Uterus (tissue), 4 donors: ENCODE measurements around the gene TLE4. TPM values are rescaled to one million over a fixed set of nuclear protein-coding genes. Genes with fewer than 3 reads are reported as not detected.
"Not testable (repeated sequence)": the region's sequence is repeated elsewhere in the genome, so short reads cannot be mapped to it uniquely, and the experiment has no call there.

ENCODE experiments used
- DNase-seq, 2 donors: peaks; one replicate each; pipeline ENCODE4 v3.0.0-alpha.2; 2019 to 2020
- H3K27ac ChIP-seq, 2 donors: fragments of 200-600 bp; sonication (generic); 1 replicate in 1 of 2; 2 replicates in 1 of 2; pipeline ENCODE4 v1.5.1; 2016 to 2018
- H3K27me3 ChIP-seq, 2 donors: fragments of 200-600 bp; sonication (generic); one replicate each; pipeline ENCODE4 v1.5.1; 2018 to 2019; ENCODE audit warnings: control low read depth in 1 of 2
- H3K36me3 ChIP-seq, 2 donors: fragments of 200-600 bp; sonication (generic); one replicate each; pipeline ENCODE4 v1.5.1; 2019; ENCODE audit warnings: control low read depth in 1 of 2
- H3K4me1 ChIP-seq, 2 donors: fragments of 200-600 bp; sonication (generic); one replicate each; pipeline ENCODE4 v1.5.1; 2018 to 2019; ENCODE audit warnings: control low read depth in 1 of 2
- H3K4me3 ChIP-seq, 2 donors: fragments of 200-600 bp; sonication (generic); 1 replicate in 1 of 2; 2 replicates in 1 of 2; pipeline ENCODE4 v1.5.1; 2018 to 2019; ENCODE audit warnings: mild to moderate bottlenecking in 1 of 2
- H3K9me3 ChIP-seq, 2 donors: fragments of 200-600 bp; sonication (generic); one replicate each; pipeline ENCODE4 v1.5.1; 2019; ENCODE audit warnings: control low read depth in 1 of 2
- POLR2A ChIP-seq, 2 donors: fragments of 450-650 bp; IDR thresholded peaks; one replicate each; pipeline ENCODE4 v1.6.1; 2016; ENCODE audit warnings: antibody characterized with exemption in 2 of 2, mild to moderate bottlenecking in 1 of 2, moderate library complexity in 1 of 2
- intact Hi-C: fragments of 100-400 bp; cut with DNase I; formaldehyde crosslinking; loops from one replicate; pipeline ENCODE4 v1.15.1; 2023; ENCODE audit warnings: low total_unique reads
- total RNA-seq, 4 donors: library from RNA; depleted of rRNA in 3 of 4; stranded (reverse); fragments of >200 nt in 3 of 4; gene quantifications; one replicate each; pipeline versions ENCODE4 v1.1.0 to v1.2.4, GENCODE V29; 2014 to 2023
- TF ChIP-seq, protein P1 (sequence below), 4 experiments: fragments of 200-600 bp in 2 of 4; fragments of 450-650 bp in 2 of 4; sonication (generic) in 2 of 4; IDR thresholded peaks; one replicate each; pipeline ENCODE4 v1.5.1; 2016 to 2019; ENCODE audit warnings: antibody characterized with exemption in 4 of 4, mild to moderate bottlenecking in 2 of 4, moderate library complexity in 1 of 4
- donor health status: DM: yes; HTN: yes; CAD: no.

The TLE4 gene
- total RNA-seq, 4 donors from 2014 or later = 21.1 to 134 (median 35.1) TPM

GRCh38 chr9:79652598-79652997 lies 80.8 kb downstream of the TLE4 start:
- no peaks in the 10 kb centered on the region for H3K27me3 ChIP-seq
- H3K27ac ChIP-seq = no peak overlapping the region
- TF ChIP-seq POLR2A (IDR thresholded peaks at IDR 0.05) = no peak
- TF ChIP-seq, protein P1, sequence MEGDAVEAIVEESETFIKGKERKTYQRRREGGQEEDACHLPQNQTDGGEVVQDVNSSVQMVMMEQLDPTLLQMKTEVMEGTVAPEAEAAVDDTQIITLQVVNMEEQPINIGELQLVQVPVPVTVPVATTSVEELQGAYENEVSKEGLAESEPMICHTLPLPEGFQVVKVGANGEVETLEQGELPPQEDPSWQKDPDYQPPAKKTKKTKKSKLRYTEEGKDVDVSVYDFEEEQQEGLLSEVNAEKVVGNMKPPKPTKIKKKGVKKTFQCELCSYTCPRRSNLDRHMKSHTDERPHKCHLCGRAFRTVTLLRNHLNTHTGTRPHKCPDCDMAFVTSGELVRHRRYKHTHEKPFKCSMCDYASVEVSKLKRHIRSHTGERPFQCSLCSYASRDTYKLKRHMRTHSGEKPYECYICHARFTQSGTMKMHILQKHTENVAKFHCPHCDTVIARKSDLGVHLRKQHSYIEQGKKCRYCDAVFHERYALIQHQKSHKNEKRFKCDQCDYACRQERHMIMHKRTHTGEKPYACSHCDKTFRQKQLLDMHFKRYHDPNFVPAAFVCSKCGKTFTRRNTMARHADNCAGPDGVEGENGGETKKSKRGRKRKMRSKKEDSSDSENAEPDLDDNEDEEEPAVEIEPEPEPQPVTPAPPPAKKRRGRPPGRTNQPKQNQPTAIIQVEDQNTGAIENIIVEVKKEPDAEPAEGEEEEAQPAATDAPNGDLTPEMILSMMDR (IDR thresholded peaks at IDR 0.05) = no peak
- H3K36me3 ChIP-seq = no peaks in the 10 kb centered on the region
- H3K9me3 ChIP-seq = no peaks in the 10 kb centered on the region
- H3K4me3 ChIP-seq = no peak overlapping the region
- intact Hi-C loops = no loop called here
- H3K4me1 ChIP-seq = no peaks in the 10 kb centered on the region
- DNase-seq = no peak

GRCh38 chr9:79654591-79655382 lies 83.0 kb downstream of the TLE4 start:
- H3K36me3 ChIP-seq, H3K4me1 ChIP-seq, intact Hi-C loops, H3K4me3 ChIP-seq, H3K27ac ChIP-seq, H3K9me3 ChIP-seq, DNase-seq, H3K27me3 ChIP-seq: not testable (repeated sequence)

DNA sequence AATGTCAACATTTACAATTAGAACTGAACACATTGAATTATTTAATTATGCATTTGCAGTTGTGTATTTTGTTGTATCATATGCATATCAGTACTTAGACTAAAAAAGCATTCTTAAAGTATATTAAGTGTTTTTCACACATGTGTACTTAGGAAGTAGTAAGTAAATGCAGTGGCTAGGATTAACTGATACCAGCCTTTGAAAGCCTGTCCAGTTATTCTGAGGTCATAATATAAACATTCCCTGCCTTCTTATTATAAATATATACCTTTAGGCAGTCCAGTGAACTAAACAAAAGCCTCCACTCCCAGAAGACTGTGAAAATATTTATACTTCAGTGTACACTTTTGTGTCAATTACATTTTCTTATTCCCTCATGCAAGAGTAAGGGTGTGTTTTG lies 83.8 kb downstream of the TLE4 start:
- no peak for DNase-seq
- Histone ChIP-seq H3K4me3 (no peak overlapping the region), H3K4me1 (no peaks in the 10 kb centered on the region), H3K9me3 (no peaks in the 10 kb centered on the region), H3K27me3 (no peaks in the 10 kb centered on the region), H3K27ac (no peak overlapping the region), H3K36me3 (no peaks in the 10 kb centered on the region)
- intact Hi-C loops = no loop called here
- TF ChIP-seq POLR2A (IDR thresholded peaks at IDR 0.05) = no peak
- TF ChIP-seq, protein P1 (IDR thresholded peaks at IDR 0.05) = no peak

- Histone ChIP-seq H3K9me3 (no peaks in the 10 kb centered on the region), H3K36me3 (no peaks in the 10 kb centered on the region), H3K27me3 (no peaks in the 10 kb centered on the region), H3K27ac (no peak overlapping the region), H3K4me3 (no peak overlapping the region), H3K4me1 (no peaks in the 10 kb centered on the region)
- no peak for DNase-seq
- TF ChIP-seq, protein P1 (IDR thresholded peaks at IDR 0.05) = no peak
- no peak for TF ChIP-seq POLR2A (IDR thresholded peaks at IDR 0.05)
- intact Hi-C loops = no loop called here
These were observed 84.4 kb downstream of the TLE4 start for GRCh38 chr9:79656169-79656568.

- intact Hi-C loops = no loop called here
- no peak for DNase-seq
- Histone ChIP-seq H3K36me3 (no peaks in the 10 kb centered on the region), H3K27me3 (no peaks in the 10 kb centered on the region), H3K27ac (no peak overlapping the region), H3K4me3 (no peak overlapping the region), H3K4me1 (peaks cover 3 to 5% of the 10 kb centered on the region in 2 donors), H3K9me3 (no peaks in the 10 kb centered on the region)
- TF ChIP-seq POLR2A (IDR thresholded peaks at IDR 0.05) = no peak
- TF ChIP-seq, protein P1 (IDR thresholded peaks at IDR 0.05) = no peak
These were observed 86.1 kb downstream of the TLE4 start for GRCh38 chr9:79657891-79658290.
